Spleen (tissue), 11 donors: ENCODE data around the gene ZCCHC9. TPM values are rescaled to one million over a fixed set of nuclear protein-coding genes. Genes with fewer than 3 reads are reported as not detected.
"Not testable (repeated sequence)": the region's sequence is repeated elsewhere in the genome, so short reads cannot be mapped to it uniquely, and the experiment has no call there.

Experiments used
- DNase-seq: peaks from one replicate; pipeline ENCODE4 v3.0.0-alpha.2; 2020
- H3K27ac ChIP-seq, 8 donors: fragments of 200-600 bp; sonication (generic) in 7 of 8; 1 replicate in 4 of 8; 2 replicates in 4 of 8; pipeline versions ENCODE4 v1.5.0 to v1.8.0; 2016 to 2021; ENCODE audit warnings: inconsistent platforms in 4 of 8, mild to moderate bottlenecking in 4 of 8, moderate library complexity in 1 of 8
- H3K27me3 ChIP-seq, 7 donors: fragments of 200-600 bp; sonication (generic) in 6 of 7; replicated peaks in 1 of 7; 1 replicate in 4 of 7; 2 replicates in 3 of 7; pipeline versions ENCODE4 v1.5.0 to v1.8.0; 2016 to 2021; ENCODE audit warnings: inconsistent platforms in 3 of 7, mild to moderate bottlenecking in 1 of 7
- H3K36me3 ChIP-seq, 6 donors: fragments of 200-600 bp; sonication (generic) in 5 of 6; 1 replicate in 4 of 6; 2 replicates in 2 of 6; pipeline versions ENCODE4 v1.5.0 to v1.8.0; 2016 to 2021; ENCODE audit warnings: inconsistent platforms in 2 of 6
- H3K4me1 ChIP-seq, 6 donors: fragments of 200-600 bp; sonication (generic) in 5 of 6; 1 replicate in 3 of 6; 2 replicates in 3 of 6; pipeline versions ENCODE4 v1.5.0 to v1.8.0; 2016 to 2021; ENCODE audit warnings: inconsistent platforms in 3 of 6
- H3K4me3 ChIP-seq, 8 donors: fragments of 200-600 bp; sonication (generic) in 7 of 8; 1 replicate in 4 of 8; 2 replicates in 4 of 8; pipeline versions ENCODE4 v1.5.0 to v1.8.0; 2016 to 2021; ENCODE audit warnings: inconsistent platforms in 4 of 8, mild to moderate bottlenecking in 4 of 8, moderate library complexity in 2 of 8
- H3K9me3 ChIP-seq, 8 donors: fragments of 200-600 bp; sonication (generic) in 7 of 8; 1 replicate in 4 of 8; 2 replicates in 4 of 8; pipeline versions ENCODE4 v1.5.0 to v1.8.0; 2016 to 2021; ENCODE audit warnings: inconsistent platforms in 4 of 8
- POLR2A ChIP-seq, 3 donors: fragments of 450-650 bp; IDR thresholded peaks; one replicate each; pipeline ENCODE4 v1.5.1; 2017; ENCODE audit warnings: antibody characterized with exemption in 3 of 3, mild to moderate bottlenecking in 1 of 3
- POLR2AphosphoS5 ChIP-seq, 3 donors: sonication (generic); formaldehyde crosslinking; IDR thresholded peaks; one replicate each; pipeline ENCODE4 v1.5.1; 2017; ENCODE audit warnings: antibody characterized with exemption in 3 of 3
- WGBS, 5 donors: extraction: QIAGEN DNeasy Blood & Tissue Kit in 3 of 5; methylation state at CpG; one replicate each; pipeline versions ENCODE4 v1.1.5 to v1.1.7; 2013 to 2018; 5-methylcytosine and 5-hydroxymethylcytosine counted together
- intact Hi-C: fragments of 100-400 bp; cut with DNase I; formaldehyde crosslinking; loops from one replicate; pipeline ENCODE4 v1.15.0; 2023; ENCODE audit warnings: low total_unique reads
- polyA plus RNA-seq, 3 donors: library from polyadenylated mRNA; stranded (reverse); fragments of 200-250 nt; gene quantifications; one replicate each; pipeline ENCODE4 v1.2.1, GENCODE V29; 2013
- total RNA-seq, 7 donors: library from RNA; depleted of rRNA in 3 of 7; stranded (reverse); fragments of >200 nt in 3 of 7; fragmentation: NEBNext Ultra II Directional in 4 of 7; extraction: Animal tissue kit (Norgen Biotek cat#: 25700) in 4 of 7; gene quantifications; one replicate each; pipeline versions ENCODE4 v1.1.0 to v1.2.1, GENCODE V29; 2016 to 2021
- TF ChIP-seq, protein P1 (sequence below), 11 experiments: fragments of 200-600 bp in 7 of 11; fragments of 450-650 bp in 4 of 11; sonication (generic) in 4 of 11; IDR thresholded peaks in 8 of 11; conservative IDR thresholded peaks in 3 of 11; 1 replicate in 7 of 11; 2 replicates in 4 of 11; pipeline versions ENCODE4 v1.4.0 to v1.8.0; 2016 to 2021; ENCODE audit warnings: antibody characterized with exemption in 11 of 11, inconsistent platforms in 4 of 11, mild to moderate bottlenecking in 1 of 11
- donor health status: healthy with polysubstance abuse.
- donor health status: DM: no; HTN: no; CAD: no; lungs with moderate emphysema.
- donor health status: DM: no; HTN: no; CAD: no.
- donor health status: Bipolar disorder and iron deficiency.
- donor health status: healthy.
- donor health status: DM: no; HTN: no; CAD: no.
- donor health status: DM: yes; HTN: yes; CAD: no.

Gene ZCCHC9
- total and polyA plus RNA-seq, 10 donors, result 16.1 to 28.3 (median 22.3) TPM

DNA sequence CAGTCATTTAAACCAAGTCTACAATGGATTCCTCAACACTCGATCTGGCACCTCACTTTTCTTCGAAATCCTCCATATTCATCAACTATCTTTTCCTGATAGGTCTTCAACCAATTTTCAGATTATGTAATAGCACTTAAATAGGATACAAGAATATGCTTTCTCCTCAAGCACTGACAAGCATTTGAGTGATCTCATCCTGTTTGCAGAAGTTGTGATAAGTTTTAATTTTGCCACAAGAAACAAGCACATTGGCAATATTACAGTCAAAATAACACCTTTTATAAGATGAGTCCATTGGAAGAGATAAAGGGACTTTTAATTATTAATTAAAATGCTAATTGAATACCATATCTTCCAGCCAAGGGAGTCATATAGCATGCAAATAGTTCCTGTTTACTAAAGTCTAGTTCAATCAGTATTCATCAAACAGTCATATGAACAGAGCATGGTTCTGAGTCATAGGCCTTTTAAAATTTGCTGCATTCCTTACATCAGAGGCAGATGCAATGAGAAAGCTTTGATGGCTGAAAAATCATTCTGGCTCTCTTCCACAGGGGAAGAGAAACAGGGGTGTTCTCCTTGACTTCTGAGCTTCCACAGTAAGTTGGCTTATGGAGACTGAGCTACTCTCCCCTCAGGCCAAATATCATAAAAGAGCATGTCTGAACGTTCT lies 32.7 kb upstream of the ZCCHC9 start:
- Histone ChIP-seq H3K27me3 (no peaks in the 10 kb centered on the region), H3K36me3 (peaks cover 0 to 13% (median 0%) of the 10 kb centered on the region in 6 donors), H3K4me3 (no peak overlapping the region), H3K9me3 (peaks cover 0 to 44% (median 32%) of the 10 kb centered on the region in 8 donors), H3K27ac (peak overlapping the region in 1 of 8 donors; percentile 28), H3K4me1 (peaks cover 0 to 4% (median 0%) of the 10 kb centered on the region in 6 donors)
- intact Hi-C loops, result no loop called here
- WGBS, 5 donors, result 66 to 82% (median 78%) methylated on average over 3 of the region's 3 CpGs
- DNase-seq, result no peak
- TF ChIP-seq, protein P1, sequence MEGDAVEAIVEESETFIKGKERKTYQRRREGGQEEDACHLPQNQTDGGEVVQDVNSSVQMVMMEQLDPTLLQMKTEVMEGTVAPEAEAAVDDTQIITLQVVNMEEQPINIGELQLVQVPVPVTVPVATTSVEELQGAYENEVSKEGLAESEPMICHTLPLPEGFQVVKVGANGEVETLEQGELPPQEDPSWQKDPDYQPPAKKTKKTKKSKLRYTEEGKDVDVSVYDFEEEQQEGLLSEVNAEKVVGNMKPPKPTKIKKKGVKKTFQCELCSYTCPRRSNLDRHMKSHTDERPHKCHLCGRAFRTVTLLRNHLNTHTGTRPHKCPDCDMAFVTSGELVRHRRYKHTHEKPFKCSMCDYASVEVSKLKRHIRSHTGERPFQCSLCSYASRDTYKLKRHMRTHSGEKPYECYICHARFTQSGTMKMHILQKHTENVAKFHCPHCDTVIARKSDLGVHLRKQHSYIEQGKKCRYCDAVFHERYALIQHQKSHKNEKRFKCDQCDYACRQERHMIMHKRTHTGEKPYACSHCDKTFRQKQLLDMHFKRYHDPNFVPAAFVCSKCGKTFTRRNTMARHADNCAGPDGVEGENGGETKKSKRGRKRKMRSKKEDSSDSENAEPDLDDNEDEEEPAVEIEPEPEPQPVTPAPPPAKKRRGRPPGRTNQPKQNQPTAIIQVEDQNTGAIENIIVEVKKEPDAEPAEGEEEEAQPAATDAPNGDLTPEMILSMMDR (IDR thresholded peaks at IDR 0.05 in 8 of 11, conservative IDR thresholded peaks at IDR 0.05 in 3 of 11), result no peak
- TF ChIP-seq POLR2A (IDR thresholded peaks at IDR 0.05), result no peak

DNA sequence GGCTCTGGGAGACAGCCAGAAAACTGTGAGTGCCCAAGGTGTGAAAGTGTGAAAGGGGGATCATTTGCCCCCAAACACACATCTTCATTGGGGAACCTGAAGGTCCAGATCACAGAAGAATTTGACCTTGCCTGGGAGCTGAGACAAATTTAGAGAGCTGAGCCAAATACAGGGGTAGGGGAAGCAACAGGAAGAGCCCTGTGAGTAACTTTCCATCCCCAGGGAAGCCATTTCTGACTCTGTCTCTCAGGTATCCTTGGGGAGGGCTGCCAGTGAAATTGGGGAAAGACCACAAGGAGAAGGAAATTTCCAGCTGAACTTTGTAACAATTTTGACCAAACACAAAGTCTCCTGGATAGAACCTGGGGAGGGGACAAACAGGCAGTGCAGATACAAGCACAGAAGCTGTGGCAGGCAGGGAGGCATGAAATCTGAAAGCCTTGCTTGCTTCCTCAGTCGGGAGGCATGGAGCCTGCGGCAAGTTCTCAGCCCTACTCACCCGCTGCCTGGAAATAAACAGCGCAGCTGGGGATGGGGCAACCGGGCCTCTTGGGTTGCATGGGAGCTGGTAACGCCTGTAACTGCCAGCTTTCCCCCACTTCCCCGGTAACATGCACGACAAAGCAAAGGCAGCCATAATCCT lies 31.5 kb upstream of the ZCCHC9 start:
- Histone ChIP-seq H3K27ac (no peak overlapping the region), H3K4me1 (peaks cover 0 to 4% (median 0%) of the 10 kb centered on the region in 6 donors), H3K27me3 (no peaks in the 10 kb centered on the region), H3K4me3 (no peak overlapping the region), H3K36me3 (peaks cover 0 to 9% (median 0%) of the 10 kb centered on the region in 6 donors), H3K9me3 (peaks cover 0 to 46% (median 42%) of the 10 kb centered on the region in 8 donors)
- TF ChIP-seq POLR2A (IDR thresholded peaks at IDR 0.05) (no peak), POLR2AphosphoS5 (IDR thresholded peaks at IDR 0.05) (no peak)
- TF ChIP-seq, protein P1 (IDR thresholded peaks at IDR 0.05 in 8 of 11, conservative IDR thresholded peaks at IDR 0.05 in 3 of 11), result no peak
- WGBS, 5 donors, result 87 to 100% (median 95%) methylated on average over 6 to 8 of the region's 8 CpGs
- intact Hi-C loops, result no loop called here
- no peak for DNase-seq

DNA sequence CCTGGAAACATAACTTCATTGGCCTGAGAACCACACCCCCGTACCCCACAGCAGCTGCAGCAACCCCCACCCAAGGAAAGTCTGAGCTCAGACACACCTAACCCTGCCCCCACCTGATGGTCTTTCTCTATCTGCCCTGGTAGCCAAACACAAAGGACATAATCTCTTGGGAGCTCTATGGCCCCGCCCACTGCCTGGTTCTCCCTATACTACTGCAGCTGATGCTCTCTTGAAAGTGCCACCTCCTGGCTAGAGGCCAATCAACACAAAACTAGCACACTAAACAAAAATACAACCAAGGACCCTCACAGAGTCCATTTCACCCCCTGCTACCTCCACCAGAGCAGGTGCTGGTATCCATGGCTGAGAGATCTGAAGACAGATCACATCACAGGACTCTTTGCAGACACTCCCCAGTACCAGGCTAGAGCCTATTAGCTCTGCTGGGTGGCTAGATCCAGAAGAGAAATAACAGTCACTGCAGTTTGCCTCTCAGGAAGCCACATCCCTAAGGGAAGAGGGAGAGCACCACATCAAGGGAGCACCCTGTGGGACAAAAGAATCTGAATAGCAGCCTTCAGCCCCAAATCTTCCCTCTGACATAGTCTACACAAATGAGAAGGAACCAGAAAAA lies 30.9 kb upstream of the ZCCHC9 start:
- H3K36me3 ChIP-seq, DNase-seq, H3K4me1 ChIP-seq, intact Hi-C loops, H3K4me3 ChIP-seq, H3K27ac ChIP-seq, H3K27me3 ChIP-seq: not testable (repeated sequence)
- peaks cover 2 to 52% (median 49%) of the 10 kb centered on the region in 8 donors for H3K9me3 ChIP-seq
- 92 to 98% (median 95%) methylated on average over 2 of the region's 2 CpGs for WGBS, 5 donors

DNA sequence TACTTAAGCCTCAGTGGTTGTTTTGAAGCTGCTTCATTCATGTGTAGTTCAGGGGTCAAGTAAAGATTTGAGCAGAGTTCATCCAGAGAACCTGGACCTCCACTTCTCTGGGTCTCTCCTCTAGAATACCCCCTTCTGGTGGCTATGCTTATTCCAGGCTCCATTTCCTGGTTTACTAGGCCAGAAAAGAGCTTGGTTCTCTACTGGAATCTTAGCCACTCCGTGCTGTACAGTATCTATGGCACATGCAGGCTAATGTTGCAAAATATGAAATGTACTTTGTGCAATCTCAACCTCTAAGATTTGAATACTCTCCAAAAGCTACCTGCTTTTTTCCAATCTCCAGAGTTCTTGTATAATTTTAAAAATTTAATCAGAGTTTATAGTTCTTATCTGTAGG lies 17.4 kb upstream of the ZCCHC9 start:
- peaks cover 0 to 3% (median 0%) of the 10 kb centered on the region in 8 donors for H3K9me3 ChIP-seq
- no peaks in the 10 kb centered on the region for H3K27me3 ChIP-seq
- no peak overlapping the region for H3K27ac ChIP-seq
- DNase-seq, result no peak
- WGBS, 5 donors, result 53 to 94% (median 73%) methylated on average over 1 of the region's 1 CpG
- intact Hi-C loops, result no loop called here
- no peak overlapping the region for H3K4me3 ChIP-seq
- H3K36me3 ChIP-seq, result no peaks in the 10 kb centered on the region
- TF ChIP-seq, protein P1 (IDR thresholded peaks at IDR 0.05 in 8 of 11, conservative IDR thresholded peaks at IDR 0.05 in 3 of 11), result no peak
- TF ChIP-seq POLR2A (IDR thresholded peaks at IDR 0.05) (no peak), POLR2AphosphoS5 (IDR thresholded peaks at IDR 0.05) (no peak)
- peaks cover 0 to 6% (median 0%) of the 10 kb centered on the region in 6 donors for H3K4me1 ChIP-seq
